Sigmoid colon (tissue), 4 donors: ENCODE measurements around the gene PARP9.
"Not testable (repeated sequence)": the region's sequence is repeated elsewhere in the genome, so short reads cannot be mapped to it uniquely, and the experiment has no call there.

ENCODE experiments used
- POLR2AphosphoS5 ChIP-seq, 4 donors: sonication (generic); formaldehyde crosslinking; IDR thresholded peaks; one replicate each; pipeline ENCODE4 v1.6.1; 2017; ENCODE audit warnings: antibody characterized with exemption in 4 of 4
- TF ChIP-seq, protein P1 (sequence below), 4 experiments: fragments of 450-650 bp in 3 of 4; fragments of 200-600 bp in 1 of 4; IDR thresholded peaks; one replicate each; pipeline ENCODE4 v1.5.1; 2016 to 2019; ENCODE audit warnings: antibody characterized with exemption in 4 of 4, mild to moderate bottlenecking in 3 of 4, moderate library complexity in 2 of 4

DNA sequence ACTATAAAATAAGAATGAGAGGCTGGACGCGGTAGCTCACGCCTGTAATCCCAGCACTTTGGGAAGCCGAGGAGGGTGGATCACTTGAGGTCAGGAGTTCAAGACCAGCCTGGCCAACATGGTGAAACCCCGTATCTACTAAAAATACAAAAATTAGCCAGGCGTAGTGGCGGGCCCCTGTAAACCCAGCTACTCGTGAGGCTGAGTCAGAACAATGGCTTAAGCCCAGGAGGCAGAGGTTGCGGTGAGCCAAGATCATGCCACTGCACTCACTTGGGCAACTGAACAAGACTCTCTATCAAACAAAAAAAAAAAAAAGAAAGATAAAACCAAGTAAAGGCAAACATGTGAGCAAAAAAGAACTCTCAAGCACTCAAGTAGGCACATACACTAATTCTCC lies 55.2 kb downstream of the PARP9 start:
- TF ChIP-seq, protein P1, sequence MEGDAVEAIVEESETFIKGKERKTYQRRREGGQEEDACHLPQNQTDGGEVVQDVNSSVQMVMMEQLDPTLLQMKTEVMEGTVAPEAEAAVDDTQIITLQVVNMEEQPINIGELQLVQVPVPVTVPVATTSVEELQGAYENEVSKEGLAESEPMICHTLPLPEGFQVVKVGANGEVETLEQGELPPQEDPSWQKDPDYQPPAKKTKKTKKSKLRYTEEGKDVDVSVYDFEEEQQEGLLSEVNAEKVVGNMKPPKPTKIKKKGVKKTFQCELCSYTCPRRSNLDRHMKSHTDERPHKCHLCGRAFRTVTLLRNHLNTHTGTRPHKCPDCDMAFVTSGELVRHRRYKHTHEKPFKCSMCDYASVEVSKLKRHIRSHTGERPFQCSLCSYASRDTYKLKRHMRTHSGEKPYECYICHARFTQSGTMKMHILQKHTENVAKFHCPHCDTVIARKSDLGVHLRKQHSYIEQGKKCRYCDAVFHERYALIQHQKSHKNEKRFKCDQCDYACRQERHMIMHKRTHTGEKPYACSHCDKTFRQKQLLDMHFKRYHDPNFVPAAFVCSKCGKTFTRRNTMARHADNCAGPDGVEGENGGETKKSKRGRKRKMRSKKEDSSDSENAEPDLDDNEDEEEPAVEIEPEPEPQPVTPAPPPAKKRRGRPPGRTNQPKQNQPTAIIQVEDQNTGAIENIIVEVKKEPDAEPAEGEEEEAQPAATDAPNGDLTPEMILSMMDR (IDR thresholded peaks at IDR 0.05): not testable (repeated sequence)
- TF ChIP-seq POLR2AphosphoS5 (IDR thresholded peaks at IDR 0.05): not testable (repeated sequence)
